Activated T-cell treated with anti-CD3 and anti-CD28 coated beads, Interleukin-2, amount 50 U/mL, for 4 hours (primary cell): Measurements from ENCODE around the gene VWA7. TPM values are rescaled to one million over a fixed set of nuclear protein-coding genes. Genes with fewer than 3 reads are reported as not detected.

Experiments used
- ATAC-seq, 2 donors: fragments of 200-7000 bp; cut with Tn5 transposase; one replicate each; pipeline ENCODE4 v1.10.0; 2021
- DNase-seq: peaks from one replicate; pipeline ENCODE4 v3.0.0-alpha.2; 2020
- H3K27me3 Mint-ChIP-seq: one replicate; pipeline ENCODE4 v1.8.0; 2021; ENCODE audit warnings: low read depth, mixed read lengths
- H3K36me3 Mint-ChIP-seq: one replicate; pipeline ENCODE4 v1.8.0; 2022; ENCODE audit warnings: mixed read lengths; ENCODE audit not compliant: insufficient read depth
- H3K4me1 Mint-ChIP-seq: one replicate; pipeline ENCODE4 v1.8.0; 2021; ENCODE audit warnings: low read depth, mixed read lengths
- H3K4me3 Mint-ChIP-seq: one replicate; pipeline ENCODE4 v1.8.0; 2021; ENCODE audit warnings: mild to moderate bottlenecking, moderate library complexity, mixed read lengths
- H3K9me3 Mint-ChIP-seq: one replicate; pipeline ENCODE4 v1.8.0; 2021; ENCODE audit warnings: mixed read lengths
- total RNA-seq, 3 donors: library from RNA; stranded (reverse); gene quantifications; one replicate each; pipeline ENCODE4 v1.2.1, GENCODE V29; 2021

The VWA7 gene
- total RNA-seq, 3 donors from 2014 or later, result 1.4 TPM

GRCh38 chr6:31792761-31793171 lies 15.6 kb upstream of the VWA7 start:
- H3K9me3 Mint-ChIP-seq, result no peaks in the 10 kb centered on the region
- no peaks in the 10 kb centered on the region for H3K27me3 Mint-ChIP-seq
- peak overlapping the region; percentile 99 for H3K4me3 Mint-ChIP-seq
- no peak for DNase-seq
- H3K36me3 Mint-ChIP-seq, result peaks cover 16% of the 10 kb centered on the region
- peaks cover 38% of the 10 kb centered on the region for H3K4me1 Mint-ChIP-seq
- no peak for ATAC-seq

- Mint-ChIP-seq H3K4me3 (no peak overlapping the region), H3K36me3 (peaks cover 16% of the 10 kb centered on the region), H3K27me3 (no peaks in the 10 kb centered on the region), H3K9me3 (no peaks in the 10 kb centered on the region), H3K4me1 (peaks cover 31% of the 10 kb centered on the region)
- DNase-seq (no peak), ATAC-seq (no peak)
Observed at GRCh38 chr6:31792090-31792374, 14.9 kb upstream of the VWA7 start.

- ATAC-seq, result no peak
- DNase-seq, result no peak
- Mint-ChIP-seq H3K4me3 (no peak overlapping the region), H3K4me1 (peaks cover 26% of the 10 kb centered on the region), H3K27me3 (no peaks in the 10 kb centered on the region), H3K36me3 (peaks cover 18% of the 10 kb centered on the region), H3K9me3 (no peaks in the 10 kb centered on the region)
Observed at GRCh38 chr6:31791324-31792089, 14.4 kb upstream of the VWA7 start.

- Mint-ChIP-seq H3K4me3 (no peak overlapping the region), H3K27me3 (no peaks in the 10 kb centered on the region), H3K4me1 (peaks cover 3% of the 10 kb centered on the region), H3K36me3 (peaks cover 33% of the 10 kb centered on the region), H3K9me3 (no peaks in the 10 kb centered on the region)
- DNase-seq (no peak), ATAC-seq (no peak)
Observed at GRCh38 chr6:31785475-31785874, 8.3 kb upstream of the VWA7 start.

GRCh38 chr6:31784098-31784925 lies 7.2 kb upstream of the VWA7 start:
- Mint-ChIP-seq H3K36me3 (peaks cover 29% of the 10 kb centered on the region), H3K4me3 (no peak overlapping the region), H3K27me3 (no peaks in the 10 kb centered on the region), H3K9me3 (no peaks in the 10 kb centered on the region), H3K4me1 (peaks cover 3% of the 10 kb centered on the region)
- DNase-seq, result no peak
- ATAC-seq, result no peak

- H3K9me3 Mint-ChIP-seq, result no peaks in the 10 kb centered on the region
- H3K4me1 Mint-ChIP-seq, result peaks cover 8% of the 10 kb centered on the region
- H3K36me3 Mint-ChIP-seq, result peaks cover 29% of the 10 kb centered on the region
- no peak for DNase-seq
- ATAC-seq, result no peak
- no peak overlapping the region for H3K4me3 Mint-ChIP-seq
- H3K27me3 Mint-ChIP-seq, result no peaks in the 10 kb centered on the region
Observed at GRCh38 chr6:31782126-31782855, 5.2 kb upstream of the VWA7 start.

- ATAC-seq (no peak), DNase-seq (no peak)
- Mint-ChIP-seq H3K27me3 (no peaks in the 10 kb centered on the region), H3K4me3 (no peak overlapping the region), H3K36me3 (peaks cover 27% of the 10 kb centered on the region), H3K9me3 (no peaks in the 10 kb centered on the region), H3K4me1 (peaks cover 16% of the 10 kb centered on the region)
Observed at GRCh38 chr6:31781244-31782125, 4.4 kb upstream of the VWA7 start.

- no peaks in the 10 kb centered on the region for H3K9me3 Mint-ChIP-seq
- H3K27me3 Mint-ChIP-seq, result no peaks in the 10 kb centered on the region
- DNase-seq, result no peak
- H3K4me1 Mint-ChIP-seq, result peaks cover 20% of the 10 kb centered on the region
- no peak overlapping the region for H3K4me3 Mint-ChIP-seq
- H3K36me3 Mint-ChIP-seq, result peaks cover 23% of the 10 kb centered on the region
- ATAC-seq, result no peak
Observed at GRCh38 chr6:31780507-31781243, 3.5 kb upstream of the VWA7 start.

GRCh38 chr6:31779908-31780307 lies 2.8 kb upstream of the VWA7 start:
- H3K27me3 Mint-ChIP-seq, result no peaks in the 10 kb centered on the region
- ATAC-seq (no peak), DNase-seq (no peak)
- no peaks in the 10 kb centered on the region for H3K9me3 Mint-ChIP-seq
- H3K4me3 Mint-ChIP-seq, result no peak overlapping the region
- H3K36me3 Mint-ChIP-seq, result peaks cover 23% of the 10 kb centered on the region
- H3K4me1 Mint-ChIP-seq, result peaks cover 24% of the 10 kb centered on the region

- no peak overlapping the region for H3K4me3 Mint-ChIP-seq
- H3K9me3 Mint-ChIP-seq, result no peaks in the 10 kb centered on the region
- ATAC-seq (no peak), DNase-seq (no peak)
- H3K4me1 Mint-ChIP-seq, result peaks cover 24% of the 10 kb centered on the region
- H3K36me3 Mint-ChIP-seq, result peaks cover 17% of the 10 kb centered on the region
- no peaks in the 10 kb centered on the region for H3K27me3 Mint-ChIP-seq
Observed at GRCh38 chr6:31778999-31779885, 2.1 kb upstream of the VWA7 start.

GRCh38 chr6:31778193-31778592 lies 1.1 kb upstream of the VWA7 start:
- DNase-seq (no peak), ATAC-seq (no peak)
- H3K27me3 Mint-ChIP-seq, result no peaks in the 10 kb centered on the region
- H3K4me1 Mint-ChIP-seq, result peaks cover 27% of the 10 kb centered on the region
- H3K4me3 Mint-ChIP-seq, result no peak overlapping the region
- H3K9me3 Mint-ChIP-seq, result no peaks in the 10 kb centered on the region
- H3K36me3 Mint-ChIP-seq, result peaks cover 13% of the 10 kb centered on the region

GRCh38 chr6:31777667-31778050 lies 531 bp upstream of the VWA7 start:
- DNase-seq (no peak), ATAC-seq (no peak)
- H3K4me3 Mint-ChIP-seq, result no peak overlapping the region
- no peaks in the 10 kb centered on the region for H3K27me3 Mint-ChIP-seq
- H3K9me3 Mint-ChIP-seq, result no peaks in the 10 kb centered on the region
- peaks cover 30% of the 10 kb centered on the region for H3K4me1 Mint-ChIP-seq
- peaks cover 9% of the 10 kb centered on the region for H3K36me3 Mint-ChIP-seq
